ENCODE measurements around the gene PPM1L.

Gene PPM1L

DNA sequence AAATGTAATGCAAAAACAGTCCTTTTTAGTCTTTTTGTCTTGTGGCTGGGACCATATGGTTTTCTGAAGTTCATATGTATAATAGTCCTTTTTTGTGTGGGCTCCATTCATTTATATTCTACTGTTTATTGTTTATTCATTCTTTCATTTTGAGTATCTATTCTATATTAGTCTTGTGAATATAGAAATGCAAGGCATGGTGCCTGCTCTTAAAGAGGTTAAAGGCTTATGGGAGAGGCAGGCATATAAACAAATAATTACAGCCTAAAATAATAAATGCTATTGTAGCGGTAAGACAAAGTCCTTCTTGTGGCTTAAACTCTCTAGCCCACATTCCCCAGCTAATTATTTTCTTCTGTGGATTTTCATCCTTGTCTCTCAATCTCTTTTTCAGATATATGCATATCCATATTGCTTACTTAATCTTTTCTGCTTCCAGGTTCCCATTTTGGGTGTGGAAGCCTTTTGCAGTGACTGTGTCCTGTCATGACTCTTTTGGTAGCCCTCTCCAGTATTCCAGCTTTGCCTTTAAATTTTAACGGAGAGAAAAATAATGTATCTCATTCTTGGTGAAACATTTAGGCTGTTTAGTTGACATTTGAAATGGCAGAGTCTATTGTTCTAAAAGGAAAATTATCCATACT, 101.6 kb downstream of the PPM1L start:
- no peak for DNase-seq

- DNase-seq: no peak
These were observed 104.3 kb downstream of the PPM1L start for GRCh38 chr3:160860346-160860745.

GRCh38 chr3:160869825-160870224, 113.8 kb downstream of the PPM1L start:
- DNase-seq: peak; percentile 58

- DNase-seq: peak; percentile 58
These were observed 114.3 kb downstream of the PPM1L start for GRCh38 chr3:160870327-160870726.

DNA sequence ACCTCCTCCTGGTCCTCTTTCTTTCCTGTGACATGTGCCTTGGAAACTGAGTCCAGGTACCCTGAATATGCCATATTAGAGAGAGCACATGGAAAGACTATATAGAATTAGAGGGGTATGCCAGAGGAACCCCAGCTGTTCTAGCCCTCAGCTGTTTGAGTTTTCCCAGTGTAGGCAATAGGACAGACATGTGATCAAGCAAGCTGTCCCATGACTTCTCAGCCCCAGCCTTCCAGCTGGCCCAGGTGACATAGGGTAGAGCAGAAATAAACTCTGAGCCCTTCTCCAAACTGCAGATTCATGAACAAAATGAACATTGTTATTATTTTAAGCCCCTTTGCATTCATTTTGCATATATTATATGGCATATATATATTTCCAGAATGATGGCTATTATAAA, 118.7 kb downstream of the PPM1L start:
- no peak for DNase-seq

DNA sequence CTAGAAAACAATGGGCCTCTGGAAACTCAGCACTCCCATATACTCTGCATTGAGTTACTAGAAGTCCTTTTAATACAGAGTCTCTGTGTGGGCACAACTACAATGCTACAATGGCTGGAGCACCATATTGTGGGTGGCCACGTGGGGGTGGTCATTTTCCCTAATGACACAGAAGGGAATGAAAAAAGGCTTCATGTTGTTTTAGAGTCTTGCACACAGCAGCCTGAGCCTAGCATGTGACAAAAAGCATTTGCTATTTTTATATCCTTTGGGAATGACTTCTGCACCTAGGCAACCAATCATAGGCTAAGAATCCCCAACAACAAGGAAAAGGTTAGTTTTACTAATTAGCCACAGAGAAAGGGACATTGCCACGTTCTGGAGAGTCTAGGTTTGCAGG, 120.6 kb downstream of the PPM1L start:
- DNase-seq: no peak

DNA sequence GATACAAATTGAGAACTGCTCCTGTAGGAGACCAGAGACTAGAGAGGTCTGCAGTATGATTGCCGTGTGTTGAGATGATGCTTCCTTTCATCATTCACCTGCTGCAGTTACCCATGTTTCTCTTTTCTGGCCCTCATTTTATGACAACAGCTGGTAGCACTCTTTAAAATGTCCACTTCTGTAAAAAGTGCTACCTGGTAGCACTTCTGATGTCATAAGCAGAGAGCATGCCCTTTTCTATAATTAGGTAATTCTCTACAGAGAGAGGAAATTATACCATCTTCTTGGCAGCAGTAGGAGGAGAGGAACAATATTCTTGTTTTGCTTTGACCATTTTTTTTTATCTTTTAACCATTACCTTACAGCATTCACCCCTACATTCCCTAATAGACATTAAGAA, 123.8 kb downstream of the PPM1L start:
- no peak for DNase-seq

DNA sequence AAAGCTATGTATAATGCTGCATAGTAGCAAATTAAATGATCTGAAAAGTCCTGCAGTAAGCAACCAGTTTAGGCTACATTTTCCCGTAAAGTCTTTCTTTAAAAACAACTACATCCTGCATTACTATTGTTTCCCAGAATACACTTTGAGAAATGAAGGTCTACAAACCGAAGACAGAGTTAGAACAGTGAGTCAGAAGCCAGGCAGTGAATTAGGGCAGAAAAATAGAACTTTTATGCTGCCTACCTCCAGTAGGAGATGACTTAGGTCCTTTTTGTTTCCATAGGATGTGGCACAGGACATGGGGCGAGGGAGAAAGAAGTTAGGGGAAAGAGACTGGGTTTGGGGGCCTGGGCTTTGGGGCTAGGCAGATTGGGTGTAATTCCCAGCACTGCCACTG, 127.3 kb downstream of the PPM1L start:
- no peak for DNase-seq

DNA sequence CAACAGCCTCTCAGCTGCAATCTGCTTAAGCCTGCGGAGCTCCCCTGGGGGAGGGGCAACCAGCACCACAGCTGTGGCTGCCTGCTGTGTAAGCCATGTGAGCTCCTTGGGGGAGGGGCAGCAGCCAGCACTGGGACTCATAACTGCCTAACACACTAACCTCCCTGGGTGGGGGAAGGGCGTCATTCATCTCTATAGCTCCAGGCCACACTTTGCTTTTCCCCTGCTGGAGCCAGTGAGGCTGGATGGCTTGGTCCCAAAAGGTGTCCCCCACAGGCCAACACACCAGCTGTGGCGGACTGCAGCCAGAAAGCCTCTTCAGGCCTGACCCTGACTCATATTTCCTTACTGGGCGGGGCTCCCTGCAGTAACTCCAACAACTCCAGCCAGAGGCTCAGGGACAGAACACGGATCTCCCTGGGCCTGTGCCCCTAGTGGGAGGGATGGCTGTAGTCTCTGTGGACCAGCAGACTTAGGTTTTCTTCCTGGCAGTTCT, 129.8 kb downstream of the PPM1L start:
- peak; percentile 84 for DNase-seq

DNA sequence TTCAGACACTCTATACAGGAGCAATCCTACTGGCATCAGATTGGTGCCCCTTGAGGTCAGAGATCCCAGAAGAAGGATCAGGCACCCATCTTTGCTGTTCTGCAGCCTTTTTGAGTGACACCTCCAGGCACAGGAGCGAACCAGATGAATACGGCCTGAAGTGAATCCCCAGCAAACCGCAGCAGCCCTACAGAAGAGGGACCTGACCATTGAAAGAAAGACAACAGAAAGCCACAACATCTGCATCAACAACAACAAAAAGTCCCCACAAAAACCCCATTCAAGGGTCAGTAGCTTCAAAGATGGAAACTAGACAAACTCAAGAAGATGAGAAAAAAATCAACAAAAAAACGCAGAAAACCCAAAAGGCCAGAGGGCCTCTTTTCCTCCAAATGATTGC, 130.4 kb downstream of the PPM1L start:
- DNase-seq: no peak

- no peak for DNase-seq
These were observed 137.2 kb downstream of the PPM1L start for GRCh38 chr3:160893207-160893606.

GRCh38 chr3:160904691-160905090, 148.7 kb downstream of the PPM1L start:
- no peak for DNase-seq

GRCh38 chr3:160906646-160907045, 150.6 kb downstream of the PPM1L start:
- no peak for DNase-seq

- DNase-seq: no peak
These were observed 153.9 kb downstream of the PPM1L start for GRCh38 chr3:160909917-160910316.

- DNase-seq: no peak
These were observed 155.4 kb downstream of the PPM1L start for GRCh38 chr3:160911411-160911810.

DNA sequence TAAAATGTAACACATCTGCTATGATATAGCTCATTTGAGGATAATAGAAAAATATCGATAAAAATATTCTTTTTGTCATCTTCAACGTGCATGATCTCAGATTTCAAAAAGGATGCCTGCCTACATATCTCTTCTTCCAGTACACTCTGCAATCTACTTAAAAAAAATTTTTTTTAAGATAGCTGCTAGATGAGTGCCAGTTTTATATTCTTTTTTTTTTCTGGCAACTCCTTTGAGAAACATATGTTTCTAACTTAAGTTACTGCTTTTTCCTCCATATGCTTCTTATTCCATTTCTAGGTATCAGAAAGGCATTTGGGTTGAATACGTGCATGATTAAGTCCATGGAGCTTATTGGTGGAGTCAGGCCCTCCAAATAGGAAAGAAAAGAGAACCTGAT, 160.4 kb downstream of the PPM1L start:
- no peak for DNase-seq

GRCh38 chr3:160919942-160920341, 163.9 kb downstream of the PPM1L start:
- no peak for DNase-seq

DNA sequence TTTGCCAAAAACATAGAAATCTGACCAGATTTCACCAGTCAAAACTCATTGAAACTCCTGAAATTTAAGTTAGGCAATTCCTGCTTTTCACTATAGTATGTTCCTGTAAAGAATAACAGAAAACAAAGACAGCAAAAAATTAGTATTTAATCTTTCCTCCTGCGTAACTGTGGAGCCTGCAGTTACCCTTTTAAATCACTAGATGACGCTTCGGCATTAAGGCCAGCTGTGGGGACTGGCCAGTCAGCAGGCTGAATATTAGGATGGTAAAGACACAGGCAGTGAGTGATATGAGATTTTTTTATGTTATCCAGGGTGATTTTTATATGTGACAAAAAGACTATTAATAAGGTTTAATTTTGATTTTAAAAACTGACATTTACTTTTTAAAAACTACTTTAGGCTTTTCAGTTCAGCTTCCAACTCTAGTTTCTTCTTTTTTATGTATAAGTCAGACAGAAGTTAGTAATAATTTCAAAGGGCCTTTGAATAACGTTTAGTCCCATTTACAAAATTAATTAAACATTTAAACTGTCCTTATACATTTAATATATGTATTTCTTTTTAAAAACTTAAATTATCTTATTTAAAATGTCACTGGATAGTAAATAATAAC, 165.1 kb downstream of the PPM1L start:
- peak; percentile 45 for DNase-seq

- no peak for DNase-seq
These were observed 168.7 kb downstream of the PPM1L start for GRCh38 chr3:160924776-160925175.

- DNase-seq: no peak
These were observed 171.6 kb downstream of the PPM1L start for GRCh38 chr3:160927620-160928019.

DNA sequence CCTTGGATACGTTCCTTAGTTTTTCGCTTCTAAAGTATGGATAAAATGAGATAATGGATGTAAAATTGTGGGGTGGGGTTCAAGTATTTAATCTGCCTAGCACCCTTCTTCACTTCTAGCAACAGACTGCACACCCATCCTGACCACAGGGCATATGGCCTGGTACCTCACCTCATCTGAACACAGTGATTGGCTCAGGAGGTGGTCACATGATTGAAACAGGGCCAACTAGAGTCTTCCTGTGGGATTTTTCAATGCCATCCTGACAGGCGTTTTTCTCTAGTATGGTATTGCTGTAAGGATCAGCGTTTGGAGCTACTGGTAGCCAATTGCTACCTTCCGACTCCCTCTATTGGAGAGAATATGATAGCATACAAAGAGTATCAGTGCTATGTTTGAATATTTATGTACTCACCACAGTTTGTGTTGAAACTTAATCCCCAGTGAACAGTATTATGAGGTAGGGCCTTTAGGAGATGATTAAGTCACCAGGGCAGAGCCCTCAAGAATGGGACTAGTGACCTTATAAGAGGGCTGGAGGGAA, 172.2 kb downstream of the PPM1L start:
- DNase-seq: peak; percentile 39

GRCh38 chr3:160929595-160929994, 173.6 kb downstream of the PPM1L start:
- peak; percentile 32 for DNase-seq

GRCh38 chr3:160931474-160931873, 175.4 kb downstream of the PPM1L start:
- no peak for DNase-seq

- DNase-seq: no peak
These were observed 179.5 kb downstream of the PPM1L start for GRCh38 chr3:160935413-160936095.
